ENCODE data around the gene RNF121. TPM values are rescaled to one million over a fixed set of nuclear protein-coding genes. Genes with fewer than 3 reads are reported as not detected.

The RNF121 gene
- total and polyA plus RNA-seq, 9 donors, result 17.4 to 32.2 (median 27.0) TPM

GRCh38 chr11:72009156-72009555 lies 80.3 kb downstream of the RNF121 start:
- peaks cover 9% of the 10 kb centered on the region for H3K4me1 ChIP-seq (ENCODE audit: insufficient read depth)

GRCh38 chr11:72010529-72011233 lies 81.8 kb downstream of the RNF121 start:
- peaks cover 9% of the 10 kb centered on the region for H3K4me1 ChIP-seq (ENCODE audit: insufficient read depth)
- intact Hi-C loops (cut with DNase I), result no loop called here
- H3K27ac ChIP-seq, result no peak overlapping the region
- WGBS, 3 donors, result 87 to 89% (median 87%) methylated on average over 10 of the region's 10 CpGs
- H3K9me3 ChIP-seq, result no peaks in the 10 kb centered on the region
- DNase-seq, result no peak
- H3K4me3 ChIP-seq, result no peak overlapping the region
- no peaks in the 10 kb centered on the region for H3K27me3 ChIP-seq
- H3K36me3 ChIP-seq, result no peaks in the 10 kb centered on the region
- TF ChIP-seq EP300 (IDR thresholded peaks at IDR 0.05) (no peak), POLR2A (IDR thresholded peaks at IDR 0.05) (no peak), CTCF (IDR thresholded peaks at IDR 0.05) (no peak)

More at GRCh38 chr11:72009156-72009555, 80.3 kb downstream of the RNF121 start:
- DNase-seq, result no peak
- intact Hi-C loops (cut with DNase I), result loop anchor here in 1 of 4 donors (10.0 kb wide), 1 partner anchor 236 kb away; the partner anchor contains the start of gene PHOX2A
- Histone ChIP-seq H3K36me3 (no peaks in the 10 kb centered on the region), H3K27ac (no peak overlapping the region), H3K4me3 (no peak overlapping the region), H3K27me3 (no peaks in the 10 kb centered on the region), H3K9me3 (no peaks in the 10 kb centered on the region)
- TF ChIP-seq EP300 (IDR thresholded peaks at IDR 0.05), result no peak
- no peak for TF ChIP-seq POLR2A (IDR thresholded peaks at IDR 0.05)
- TF ChIP-seq CTCF (IDR thresholded peaks at IDR 0.05), result no peak
- WGBS, 3 donors, result 88 to 94% (median 94%) methylated on average over 6 of the region's 6 CpGs

GRCh38 chr11:72012091-72012630 lies 83.3 kb downstream of the RNF121 start:
- Histone ChIP-seq H3K9me3 (no peaks in the 10 kb centered on the region), H3K27me3 (no peaks in the 10 kb centered on the region), H3K4me1 (ENCODE audit: insufficient read depth) (peaks cover 9% of the 10 kb centered on the region), H3K36me3 (no peaks in the 10 kb centered on the region), H3K4me3 (no peak overlapping the region), H3K27ac (no peak overlapping the region)
- intact Hi-C loops (cut with DNase I), result no loop called here
- 67 to 79% (median 68%) methylated on average over 5 of the region's 5 CpGs for WGBS, 3 donors
- TF ChIP-seq POLR2A (IDR thresholded peaks at IDR 0.05) (no peak), CTCF (IDR thresholded peaks at IDR 0.05) (no peak), EP300 (IDR thresholded peaks at IDR 0.05) (no peak)
- DNase-seq, result no peak

GRCh38 chr11:72012897-72013721 lies 84.3 kb downstream of the RNF121 start:
- no peaks in the 10 kb centered on the region for H3K27me3 ChIP-seq
- no peak for TF ChIP-seq POLR2A (IDR thresholded peaks at IDR 0.05)
- no peak for TF ChIP-seq EP300 (IDR thresholded peaks at IDR 0.05)
- TF ChIP-seq CTCF (IDR thresholded peaks at IDR 0.05), result no peak
- peaks cover 9% of the 10 kb centered on the region for H3K4me1 ChIP-seq (ENCODE audit: insufficient read depth)
- peak; percentile 61 to 87 (median 74) for DNase-seq
- no peaks in the 10 kb centered on the region for H3K9me3 ChIP-seq
- WGBS, 3 donors, result 15 to 20% (median 16%) methylated on average over 33 of the region's 33 CpGs
- intact Hi-C loops (cut with DNase I), result no loop called here
- H3K4me3 ChIP-seq, result no peak overlapping the region
- peak overlapping the region in 1 of 2 donors; percentile 30 for H3K27ac ChIP-seq
- no peaks in the 10 kb centered on the region for H3K36me3 ChIP-seq

Measured in ovary (tissue), 9 donors.